NCI-H128 (cell line): Measurements from ENCODE around the gene TRPM2.
"Not testable (repeated sequence)": the region's sequence is repeated elsewhere in the genome, so short reads cannot be mapped to it uniquely, and the experiment has no call there.

Experiments
- DNase-seq: peaks from one replicate; lab custom pipeline; 2025; ENCODE audit not compliant: unreplicated experiment; lab: John Stamatoyannopoulos, UW

Gene TRPM2

DNA sequence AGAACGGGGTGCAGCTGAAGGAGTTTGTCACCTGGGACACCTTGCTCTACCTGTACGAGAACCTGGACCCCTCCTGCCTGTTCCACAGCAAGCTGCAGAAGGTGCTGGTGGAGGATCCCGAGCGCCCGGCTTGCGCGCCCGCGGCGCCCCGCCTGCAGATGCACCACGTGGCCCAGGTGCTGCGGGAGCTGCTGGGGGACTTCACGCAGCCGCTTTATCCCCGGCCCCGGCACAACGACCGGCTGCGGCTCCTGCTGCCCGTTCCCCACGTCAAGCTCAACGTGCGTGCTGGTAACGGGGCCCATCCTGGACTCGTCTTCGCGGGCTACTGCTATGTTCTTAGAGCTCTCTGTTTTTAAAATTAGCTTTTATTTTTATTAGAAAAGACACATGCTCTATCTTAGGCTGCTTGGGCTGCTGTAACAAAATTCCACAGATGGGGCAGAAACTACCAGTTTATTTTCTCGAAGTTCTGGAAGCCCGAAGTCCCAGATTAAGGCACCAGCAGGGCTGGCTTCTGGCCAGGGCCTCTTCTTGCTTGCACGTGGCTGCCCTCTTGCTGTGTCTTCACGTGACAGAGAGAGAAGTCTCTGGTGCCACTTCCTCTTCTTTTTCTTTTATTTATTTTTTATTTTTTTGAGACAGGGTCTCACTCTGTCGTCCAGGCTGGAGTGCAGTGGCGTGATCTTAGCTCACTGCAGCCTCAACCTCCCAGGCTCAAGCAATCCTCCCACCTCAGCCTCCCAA lies 38.1 kb downstream of the TRPM2 start:
- no peak for DNase-seq

GRCh38 chr21:44392185-44392584 lies 38.8 kb downstream of the TRPM2 start:
- DNase-seq: no peak

GRCh38 chr21:44392916-44393315 lies 39.5 kb downstream of the TRPM2 start:
- no peak for DNase-seq

DNA sequence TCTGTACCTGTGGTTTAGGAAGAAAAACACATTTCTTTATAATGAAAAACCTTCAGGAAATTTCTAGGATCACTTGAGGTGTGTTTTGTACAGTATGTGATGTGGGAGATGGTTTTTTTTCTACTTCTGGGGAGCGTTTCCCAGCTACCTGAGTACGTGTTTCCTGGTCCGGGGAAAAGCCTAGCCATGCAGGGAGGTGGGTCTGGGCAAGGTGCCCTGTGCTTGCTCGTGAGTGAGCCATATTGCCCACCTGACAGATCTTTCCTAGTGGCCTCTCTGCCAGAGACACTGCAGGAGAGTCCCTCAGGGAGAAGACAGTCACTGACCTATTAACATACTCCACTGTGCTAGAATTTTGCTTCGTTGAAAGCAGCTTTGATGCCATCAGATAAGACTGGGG lies 41.3 kb downstream of the TRPM2 start:
- DNase-seq: no peak

- DNase-seq: no peak
Measured at GRCh38 chr21:44395260-44395659, 41.8 kb downstream of the TRPM2 start.

GRCh38 chr21:44396803-44397202 lies 43.4 kb downstream of the TRPM2 start:
- not testable (repeated sequence) for DNase-seq

DNA sequence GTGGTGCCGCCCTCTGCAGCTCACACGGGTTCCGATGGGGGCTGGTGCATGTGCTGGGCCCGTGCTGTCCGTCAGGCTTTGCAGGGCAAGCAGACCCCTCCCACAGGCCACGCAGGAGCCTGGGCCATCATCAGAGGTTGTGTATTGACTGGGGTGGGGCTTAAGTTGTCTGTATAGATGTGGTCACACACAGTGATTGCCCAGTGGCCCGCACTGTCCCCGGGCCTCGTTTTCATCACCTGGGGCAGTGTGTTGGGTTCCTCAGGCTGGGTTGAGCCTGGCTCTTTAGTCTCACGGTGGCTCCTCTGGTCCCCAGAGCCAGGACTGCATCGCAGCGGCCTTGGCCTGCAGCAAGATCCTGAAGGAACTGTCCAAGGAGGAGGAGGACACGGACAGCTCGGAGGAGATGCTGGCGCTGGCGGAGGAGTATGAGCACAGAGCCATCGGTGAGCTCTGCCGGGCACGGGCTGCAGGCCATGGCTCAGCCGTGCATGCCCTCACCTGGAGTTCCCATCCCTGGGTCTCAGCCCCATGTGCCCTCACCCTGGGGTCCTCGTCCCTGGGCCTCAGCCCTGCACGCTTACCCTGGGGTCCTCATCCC lies 44.1 kb downstream of the TRPM2 start:
- no peak for DNase-seq

DNA sequence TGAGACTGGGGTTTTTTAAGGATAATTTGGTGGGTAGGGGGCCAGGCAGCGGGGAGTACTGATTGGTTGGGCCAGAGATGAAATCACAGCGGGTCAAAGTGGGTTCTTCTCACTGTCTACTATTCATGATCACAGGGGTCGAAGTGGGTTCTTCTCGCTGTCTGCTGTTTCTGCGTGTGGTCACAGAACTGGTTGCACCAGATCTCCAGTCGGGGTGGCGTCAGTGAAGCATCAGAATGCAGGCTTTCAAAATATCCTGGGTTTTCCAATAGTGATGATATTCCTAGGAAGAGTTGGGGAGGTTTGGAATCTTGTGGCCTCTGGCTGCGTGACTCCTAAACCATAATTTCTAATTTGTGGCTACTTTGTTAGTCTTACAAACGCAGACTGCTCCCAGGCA lies 45.1 kb downstream of the TRPM2 start:
- DNase-seq: no peak

DNA sequence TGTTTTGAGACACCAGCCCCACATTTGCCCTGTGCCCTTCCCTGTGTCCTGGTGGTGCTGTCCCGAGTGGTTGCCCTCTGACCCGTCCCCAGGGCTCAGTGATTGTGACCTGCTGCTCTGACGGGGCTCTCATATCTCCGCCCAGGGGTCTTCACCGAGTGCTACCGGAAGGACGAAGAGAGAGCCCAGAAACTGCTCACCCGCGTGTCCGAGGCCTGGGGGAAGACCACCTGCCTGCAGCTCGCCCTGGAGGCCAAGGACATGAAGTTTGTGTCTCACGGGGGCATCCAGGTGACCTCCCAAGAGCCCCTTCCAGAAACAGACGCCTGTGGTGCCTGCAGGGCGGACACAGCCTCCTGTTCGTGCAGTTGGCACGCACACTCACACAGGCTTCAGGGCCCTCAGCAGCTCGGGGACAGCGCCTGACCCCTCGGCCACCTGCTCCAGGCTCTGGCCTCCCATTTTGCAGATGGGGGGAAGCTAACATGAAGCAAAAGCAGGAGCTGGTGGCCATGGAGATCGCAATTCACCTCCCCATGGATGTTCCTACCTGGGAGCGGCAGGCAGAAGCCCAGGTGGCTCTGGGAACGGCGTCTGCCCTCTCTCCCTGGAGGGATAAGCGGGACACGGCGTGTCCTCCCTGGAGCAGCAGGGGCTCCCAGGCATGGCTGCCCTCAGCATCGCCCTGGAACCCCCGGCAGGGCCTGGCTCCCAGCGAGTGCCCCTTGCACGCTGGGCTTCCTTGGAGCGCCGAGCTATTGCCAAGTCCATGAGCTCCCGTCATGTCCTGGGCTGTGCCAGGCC lies 45.9 kb downstream of the TRPM2 start:
- no peak for DNase-seq

- no peak for DNase-seq
Measured at GRCh38 chr21:44399955-44400790, 46.8 kb downstream of the TRPM2 start.

- DNase-seq: no peak
Measured at GRCh38 chr21:44400791-44401385, 47.5 kb downstream of the TRPM2 start.

- no peak for DNase-seq
Measured at GRCh38 chr21:44401386-44402160, 48.2 kb downstream of the TRPM2 start.

DNA sequence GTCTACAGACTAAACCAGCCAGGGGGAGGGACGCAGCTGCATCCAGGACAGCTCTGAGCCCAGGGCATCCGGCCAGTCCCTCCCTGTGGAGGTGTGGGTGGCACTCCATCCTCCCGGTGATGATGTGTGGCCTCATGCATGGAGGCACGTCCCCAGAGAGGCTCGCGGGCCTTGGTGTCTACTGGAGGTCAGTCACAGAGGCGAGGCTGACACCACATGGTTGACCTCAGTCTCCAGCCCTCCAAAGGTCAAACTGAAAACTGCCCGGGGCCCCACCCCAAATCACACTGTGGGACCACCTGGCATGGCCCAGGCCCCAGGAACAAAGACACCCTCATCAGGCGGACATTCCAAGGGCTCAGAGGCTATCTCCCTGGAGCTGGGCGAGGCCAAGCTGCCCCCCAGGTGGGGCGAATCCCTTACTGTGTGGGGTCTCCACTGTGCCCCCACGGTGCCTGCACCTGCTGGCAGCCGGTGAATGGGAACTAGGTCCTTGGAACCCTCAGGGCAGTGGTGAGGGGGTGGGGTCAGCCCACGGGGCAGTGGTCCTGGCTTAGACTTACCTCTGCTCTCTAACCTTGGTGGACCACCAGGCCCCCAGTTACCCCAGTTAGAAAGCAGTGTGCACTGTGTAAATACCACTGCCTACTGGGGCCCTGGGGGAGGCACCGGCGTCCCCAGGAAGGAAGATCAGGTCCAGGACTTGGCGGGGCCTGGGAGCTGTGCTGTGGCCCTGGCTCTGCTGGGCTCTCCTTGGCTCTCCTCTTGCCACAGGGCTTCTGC lies 49.1 kb downstream of the TRPM2 start:
- no peak for DNase-seq

DNA sequence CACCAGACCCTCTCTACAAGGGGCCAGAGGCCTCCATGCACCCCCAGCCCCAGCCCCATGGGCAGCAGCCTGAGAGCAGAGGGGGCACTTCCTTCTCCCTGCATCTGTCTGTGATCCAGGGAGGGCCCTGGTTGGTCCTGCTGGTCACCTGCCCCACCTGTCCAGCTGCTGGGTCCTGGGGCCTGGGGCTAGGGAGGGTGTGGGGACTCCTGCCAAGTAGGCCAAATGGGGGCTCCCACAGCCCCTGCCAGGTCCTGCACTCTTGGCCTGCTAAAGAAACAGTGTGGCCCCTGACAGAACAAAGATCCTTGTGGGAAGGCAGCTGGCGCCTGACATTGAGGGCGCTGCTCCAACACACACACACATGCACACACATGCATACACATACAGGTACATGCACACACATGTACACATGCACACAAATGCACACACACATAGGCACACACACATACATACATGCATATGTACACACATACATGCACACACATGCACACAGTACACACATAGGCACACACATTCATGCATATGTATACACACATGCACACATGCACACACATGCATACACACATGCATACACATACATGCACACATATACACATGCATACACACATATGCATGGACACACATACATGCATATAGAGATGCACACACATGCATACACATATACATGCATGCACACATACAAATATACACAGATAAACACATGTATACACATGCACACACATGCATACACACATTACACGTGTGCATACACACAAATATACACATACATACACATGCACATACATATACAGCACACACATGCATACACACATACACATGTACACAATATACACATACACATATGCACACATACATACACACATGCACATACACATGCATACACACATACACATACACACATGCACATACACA lies 49.9 kb downstream of the TRPM2 start:
- no peak for DNase-seq

- DNase-seq: not testable (repeated sequence)
Measured at GRCh38 chr21:44404482-44404881, 51.1 kb downstream of the TRPM2 start.

- DNase-seq: no peak
Measured at GRCh38 chr21:44405091-44405947, 51.9 kb downstream of the TRPM2 start.
